OCI-LY3 (cell line): Measurements from ENCODE around the gene STK26.
"Not testable (repeated sequence)": the region's sequence is repeated elsewhere in the genome, so short reads cannot be mapped to it uniquely, and the experiment has no call there.

Experiments used
- H2AFZ ChIP-seq: fragments of 200-600, 300-600 bp; shearing (Covaris generic); 2 replicates; pipeline ENCODE4 v1.6.0; 2014; ENCODE audit warnings: antibody characterized with exemption, low read depth, low read length
- H3K27ac ChIP-seq: fragments of 200-600, 300-600 bp; sonication (generic); 2 replicates; pipeline ENCODE4 v1.5.1; 2014; ENCODE audit warnings: mild to moderate bottlenecking, low read length, moderate library complexity, mixed read lengths
- H3K27me3 ChIP-seq: fragments of 200-600, 300-600 bp; sonication (generic); 2 replicates; pipeline ENCODE4 v1.6.1; 2014; ENCODE audit warnings: low read depth, low read length, mixed read lengths
- H3K36me3 ChIP-seq: fragments of 200-600, 300-600 bp; sonication (generic); replicated peaks from 2 replicates; pipeline ENCODE3; 2014; ENCODE audit warnings: low read depth, low read length, mixed read lengths
- H3K4me1 ChIP-seq: fragments of 300-600, 200-600 bp; sonication (generic); 2 replicates; pipeline ENCODE4 v1.6.1; 2014; ENCODE audit warnings: low read length, mixed read lengths
- H3K4me2 ChIP-seq: fragments of 200-600, 300-600 bp; sonication (generic); 2 replicates; pipeline ENCODE4 v1.6.1; 2014; ENCODE audit warnings: low read length, mixed read lengths
- H3K4me3 ChIP-seq: fragments of 300-600, 200-600 bp; sonication (generic); 2 replicates; pipeline ENCODE4 v1.5.1; 2014; ENCODE audit warnings: antibody characterized with exemption, mild to moderate bottlenecking, low read length, moderate library complexity
- H3K79me2 ChIP-seq: fragments of 300-600, 200-600 bp; shearing (Covaris generic); 2 replicates; pipeline ENCODE4 v1.6.1; 2014; ENCODE audit warnings: mild to moderate bottlenecking, low read length, mixed read lengths
- H3K9ac ChIP-seq: fragments of 300-600, 200-600 bp; shearing (Covaris generic); 2 replicates; pipeline ENCODE4 v1.6.0; 2014; ENCODE audit warnings: mild to moderate bottlenecking, low read length, moderate library complexity
- H3K9me3 ChIP-seq: fragments of 200-600, 300-600 bp; shearing (Covaris generic); 2 replicates; pipeline ENCODE4 v1.6.1; 2014; ENCODE audit warnings: low read length, mixed read lengths; ENCODE audit not compliant: insufficient read depth
- H4K20me1 ChIP-seq: fragments of 200-600, 300-600 bp; sonication (generic); 2 replicates; pipeline ENCODE4 v1.6.1; 2016; ENCODE audit warnings: low read length, mixed read lengths; ENCODE audit not compliant: insufficient read depth
- CTCF ChIP-seq: fragments of 200-600, 300-600 bp; sonication (generic); IDR thresholded peaks from 2 replicates; pipeline ENCODE4 v1.5.1; 2014; ENCODE audit warnings: antibody characterized with exemption, low read length, low read depth
- EZH2phosphoT487 ChIP-seq: fragments of 200-600 bp; shearing (Covaris generic); IDR thresholded peaks from 2 replicates; pipeline ENCODE4 v1.6.1; 2018; ENCODE audit warnings: antibody characterized with exemption, mixed run types, low read depth

The STK26 gene

GRCh38 chrX:132004728-132005127 lies 18.4 kb upstream of the STK26 start:
- no peak overlapping the region for H3K4me3 ChIP-seq
- H4K20me1 ChIP-seq = no peaks in the 10 kb centered on the region
- no peak overlapping the region for H3K4me2 ChIP-seq
- H3K4me1 ChIP-seq = peaks cover 14% of the 10 kb centered on the region
- no peak for TF ChIP-seq EZH2phosphoT487
- TF ChIP-seq CTCF = no peak
- 0 out of 2 replicates have a peak, but pooled peaks cover 3% of the 10 kb centered on the region for H3K27me3 ChIP-seq
- no peak overlapping the region for H2AFZ ChIP-seq
- H3K27ac ChIP-seq = no peak overlapping the region
- no peaks in the 10 kb centered on the region for H3K36me3 ChIP-seq
- H3K9me3 ChIP-seq = no peaks in the 10 kb centered on the region
- H3K79me2 ChIP-seq = no peaks in the 10 kb centered on the region
- H3K9ac ChIP-seq = no peak overlapping the region

- Histone ChIP-seq H4K20me1 (no peaks in the 10 kb centered on the region), H3K4me2 (no peak overlapping the region), H3K36me3 (no peaks in the 10 kb centered on the region), H3K9ac (no peak overlapping the region), H3K27ac (no peak overlapping the region), H3K27me3 (0 out of 2 replicates have a peak, but pooled peaks cover 3% of the 10 kb centered on the region), H3K9me3 (no peaks in the 10 kb centered on the region), H3K79me2 (no peaks in the 10 kb centered on the region), H2AFZ (no peak overlapping the region), H3K4me3 (no peak overlapping the region), H3K4me1 (no peaks in the 10 kb centered on the region)
- no peak for TF ChIP-seq CTCF
- TF ChIP-seq EZH2phosphoT487 = no peak
These were observed 13.8 kb upstream of the STK26 start for GRCh38 chrX:132009350-132009749.

GRCh38 chrX:132010213-132010612 lies 12.9 kb upstream of the STK26 start:
- H3K9ac ChIP-seq = not testable (repeated sequence)

GRCh38 chrX:132015875-132016274 lies 7.2 kb upstream of the STK26 start:
- H3K4me3 ChIP-seq = no peak overlapping the region
- H3K4me1 ChIP-seq = no peaks in the 10 kb centered on the region
- H4K20me1 ChIP-seq = no peaks in the 10 kb centered on the region
- H3K9ac ChIP-seq = no peak overlapping the region
- H3K27ac ChIP-seq = no peak overlapping the region
- no peak overlapping the region for H3K4me2 ChIP-seq
- no peaks in the 10 kb centered on the region for H3K79me2 ChIP-seq
- no peaks in the 10 kb centered on the region for H3K27me3 ChIP-seq
- TF ChIP-seq EZH2phosphoT487 (no peak), CTCF (no peak)
- H3K9me3 ChIP-seq = no peaks in the 10 kb centered on the region
- no peaks in the 10 kb centered on the region for H3K36me3 ChIP-seq
- H2AFZ ChIP-seq = no peak overlapping the region

More at GRCh38 chrX:132010213-132010612, 12.9 kb upstream of the STK26 start:
- H2AFZ ChIP-seq, H3K27me3 ChIP-seq, H3K4me3 ChIP-seq, H3K9me3 ChIP-seq, H3K36me3 ChIP-seq, H3K79me2 ChIP-seq, H3K4me1 ChIP-seq, H3K27ac ChIP-seq, H4K20me1 ChIP-seq, H3K4me2 ChIP-seq: not testable (repeated sequence)
